T-cell (primary cell): ENCODE results near the gene MEFV. TPM values are rescaled to one million over a fixed set of nuclear protein-coding genes. Genes with fewer than 3 reads are reported as not detected.
"Not testable (repeated sequence)": the region's sequence is repeated elsewhere in the genome, so short reads cannot be mapped to it uniquely, and the experiment has no call there.

Experiments
- ATAC-seq, 4 experiments: fragments of 200-7000 bp in 3 of 4; fragments of 150-1000 bp in 1 of 4; cut with Tn5 transposase; replicated peaks in 1 of 4; 1 replicate in 3 of 4; 2 replicates in 1 of 4; pipeline ENCODE4 v1.10.0; 2021; ENCODE audit warnings: moderate library complexity in 3 of 4, mild to moderate bottlenecking in 2 of 4, moderate number of reproducible peaks in 1 of 4
- CTCF ChIA-PET, 2 donors: fragments of 300-600 bp; sonication (Branson Sonifier 250); formaldehyde crosslinking; loops; one replicate each; lab custom pipeline; 2022; ENCODE audit warnings: antibody characterized with exemption in 2 of 2; lab: Charles Lee
- POLR2A ChIA-PET, 2 donors: fragments of 300-600 bp; sonication (Branson Sonifier 250); formaldehyde crosslinking; loops; one replicate each; lab custom pipeline; 2022; ENCODE audit warnings: antibody characterized with exemption in 2 of 2; lab: Charles Lee
- DNase-seq, 35 experiments: peaks; one replicate each; pipeline versions ENCODE4 v3.0.0 to v3.0.0-alpha.2; 2013 to 2023
- H3K27ac ChIP-seq: one replicate; pipeline ENCODE4 v1.5.1; 2013; ENCODE audit warnings: low read length
- H3K27me3 ChIP-seq, 2 experiments: replicated peaks in 1 of 2; 1 replicate in 1 of 2; 2 replicates in 1 of 2; pipeline versions ENCODE4 v1.6.1 to v1.7.0; 2013; ENCODE audit warnings: low read length in 1 of 2, mixed read lengths in 1 of 2; ENCODE audit not compliant: control insufficient read depth in 2 of 2, insufficient read depth in 2 of 2; ENCODE audit errors: extremely low read depth in 1 of 2
- H3K36me3 ChIP-seq, 2 donors: 1 replicate in 1 of 2; 2 replicates in 1 of 2; pipeline versions ENCODE4 v1.6.1 to v1.7.0; 2013; ENCODE audit warnings: low read length in 1 of 2; ENCODE audit not compliant: control insufficient read depth in 2 of 2, insufficient read depth in 1 of 2; ENCODE audit errors: extremely low read depth in 1 of 2
- H3K4me1 ChIP-seq, 2 experiments: 1 replicate in 1 of 2; 2 replicates in 1 of 2; pipeline versions ENCODE4 v1.6.1 to v1.7.0; 2013; ENCODE audit warnings: low read length in 2 of 2, mixed read lengths in 1 of 2; ENCODE audit not compliant: insufficient read depth in 2 of 2, control insufficient read depth in 1 of 2; ENCODE audit errors: extremely low read depth in 1 of 2
- H3K4me3 ChIP-seq, 2 donors: 1 replicate in 1 of 2; 2 replicates in 1 of 2; pipeline versions ENCODE4 v1.5.1 to v1.7.0; 2013; ENCODE audit warnings: mild to moderate bottlenecking in 2 of 2, low read length in 1 of 2, moderate library complexity in 1 of 2; ENCODE audit not compliant: control insufficient read depth in 1 of 2; ENCODE audit errors: extremely low read depth in 1 of 2
- H3K9me3 ChIP-seq: 2 replicates; pipeline ENCODE4 v1.7.0; 2013
- H3K27ac Mint-ChIP-seq, 2 donors: one replicate each; pipeline ENCODE4 v1.8.0; 2020 to 2021; ENCODE audit warnings: mild to moderate bottlenecking in 2 of 2, mixed read lengths in 2 of 2
- H3K27me3 Mint-ChIP-seq, 2 donors: one replicate each; pipeline ENCODE4 v1.8.0; 2021 to 2022; ENCODE audit warnings: mixed read lengths in 2 of 2
- H3K36me3 Mint-ChIP-seq: one replicate; pipeline ENCODE4 v1.8.0; 2021; ENCODE audit warnings: mixed read lengths
- H3K4me1 Mint-ChIP-seq, 3 donors: one replicate each; pipeline ENCODE4 v1.8.0; 2020 to 2022; ENCODE audit warnings: mixed read lengths in 3 of 3, mild to moderate bottlenecking in 1 of 3
- H3K4me3 Mint-ChIP-seq, 3 donors: one replicate each; pipeline ENCODE4 v1.8.0; 2020 to 2022; ENCODE audit warnings: mild to moderate bottlenecking in 3 of 3, mixed read lengths in 3 of 3, moderate library complexity in 3 of 3
- H3K9me3 Mint-ChIP-seq, 3 donors: one replicate each; pipeline ENCODE4 v1.8.0; 2020 to 2022; ENCODE audit warnings: mixed read lengths in 3 of 3
- WGBS: methylation state at CpG from one replicate; pipeline ENCODE4 v1.1.5; 2013; ENCODE audit warnings: missing lambda C conversion rate; ENCODE audit not compliant: insufficient coverage; 5-methylcytosine and 5-hydroxymethylcytosine counted together
- total RNA-seq, 35 experiments: library from RNA in 6 of 35; stranded (reverse) in 6 of 35; fragments of 120-200 nt in 1 of 35; gene quantifications; one replicate each; pipeline versions ENCODE4 v1.2.1 to v1.2.4 and lab custom pipeline; 2013 to 2026

MEFV gene
- total RNA-seq, 5 donors from 2014 or later (not counting 1 experiment from before 2014, with no cell fraction given), result 0.10 to 0.38 (median 0.19) TPM; not detected in 1

GRCh38 chr16:3207086-3207953 lies 49.1 kb downstream of the MEFV start:
- POLR2A ChIA-PET, result interaction anchor here in 1 of 2 donors (0.6 kb wide), 1 partner anchor 10 kb away, joined by 4 read pairs; no protein-coding TSS in a partner anchor
- Mint-ChIP-seq H3K9me3 (peaks cover 0 to 16% (median 9%) of the 10 kb centered on the region in 3 donors), H3K27ac (no peak overlapping the region), H3K4me3 (no peak overlapping the region), H3K27me3 (peaks cover 4 to 12% of the 10 kb centered on the region in 2 donors), H3K36me3 (peaks cover 4% of the 10 kb centered on the region), H3K4me1 (peaks cover 0 to 7% (median 5%) of the 10 kb centered on the region in 3 donors)
- no peak overlapping the region for H3K4me3 ChIP-seq
- WGBS, result 84% methylated on average over 9 of the region's 19 CpGs
- no peak overlapping the region for H3K27ac ChIP-seq
- CTCF ChIA-PET, result interaction anchor here (0.7 kb wide), 2 partner anchors 16 to 39 kb away, joined by 3 to 4 read pairs; no protein-coding TSS in a partner anchor
- H3K27me3 ChIP-seq, result peaks cover 0 to 3% of the 10 kb centered on the region in 2 experiments
- H3K9me3 ChIP-seq, result no peaks in the 10 kb centered on the region
- no peaks in the 10 kb centered on the region for H3K36me3 ChIP-seq
- DNase-seq, result no peak
- no peaks in the 10 kb centered on the region for H3K4me1 ChIP-seq
- no peak for ATAC-seq

GRCh38 chr16:3205939-3206338 lies 50.5 kb downstream of the MEFV start:
- H3K36me3 Mint-ChIP-seq, H3K27me3 ChIP-seq, H3K27ac Mint-ChIP-seq, ATAC-seq, H3K36me3 ChIP-seq, DNase-seq, H3K27ac ChIP-seq, CTCF ChIA-PET, H3K4me3 Mint-ChIP-seq, H3K4me1 Mint-ChIP-seq, H3K4me1 ChIP-seq, H3K4me3 ChIP-seq, H3K9me3 ChIP-seq: not testable (repeated sequence)
- POLR2A ChIA-PET, result interaction anchor here in 1 of 2 donors (0.5 kb wide), 1 partner anchor 9 kb away, joined by 5 read pairs; no protein-coding TSS in a partner anchor
- peaks cover 4 to 12% of the 10 kb centered on the region in 2 donors for H3K27me3 Mint-ChIP-seq
- WGBS, result 60% methylated on average over 2 of the region's 3 CpGs
- peaks cover 0 to 16% (median 9%) of the 10 kb centered on the region in 3 donors for H3K9me3 Mint-ChIP-seq

GRCh38 chr16:3202903-3203539 lies 53.4 kb downstream of the MEFV start:
- POLR2A ChIA-PET, result no interaction called here
- 60% methylated on average over 1 of the region's 6 CpGs for WGBS
- no peaks in the 10 kb centered on the region for H3K36me3 ChIP-seq
- no peak overlapping the region for H3K4me3 ChIP-seq
- peaks cover 0 to 2% (median 0%) of the 10 kb centered on the region in 3 donors for H3K4me1 Mint-ChIP-seq
- H3K9me3 ChIP-seq, result no peaks in the 10 kb centered on the region
- no peaks in the 10 kb centered on the region for H3K4me1 ChIP-seq
- H3K27me3 Mint-ChIP-seq, result peaks cover 11 to 12% of the 10 kb centered on the region in 2 donors
- H3K4me3 Mint-ChIP-seq, result no peak overlapping the region
- CTCF ChIA-PET, result interaction anchor here in 1 of 2 donors (0.5 kb wide), 1 partner anchor 13 kb away, joined by 4 read pairs; no protein-coding TSS in a partner anchor
- no peak overlapping the region for H3K27ac Mint-ChIP-seq
- no peak for DNase-seq
- H3K27ac ChIP-seq, result no peak overlapping the region
- ATAC-seq, result no peak
- peaks cover 0 to 4% of the 10 kb centered on the region in 2 experiments for H3K27me3 ChIP-seq
- H3K9me3 Mint-ChIP-seq, result peaks cover 0 to 16% (median 9%) of the 10 kb centered on the region in 3 donors
- peaks cover 4% of the 10 kb centered on the region for H3K36me3 Mint-ChIP-seq

GRCh38 chr16:3198334-3199072 lies 57.9 kb downstream of the MEFV start:
- POLR2A ChIA-PET, result interaction anchor here in 1 of 2 donors (0.6 kb wide), 1 partner anchor 19 kb away, joined by 4 read pairs; no protein-coding TSS in a partner anchor
- no peaks in the 10 kb centered on the region for H3K4me1 ChIP-seq
- no peaks in the 10 kb centered on the region for H3K9me3 Mint-ChIP-seq
- H3K4me3 ChIP-seq, result no peak overlapping the region
- no peak overlapping the region for H3K4me3 Mint-ChIP-seq
- H3K9me3 ChIP-seq, result no peaks in the 10 kb centered on the region
- peaks cover 4 to 40% of the 10 kb centered on the region in 2 experiments for H3K27me3 ChIP-seq
- ATAC-seq (no peak), DNase-seq (no peak)
- H3K27me3 Mint-ChIP-seq, result peaks cover 17 to 38% of the 10 kb centered on the region in 2 donors
- H3K27ac ChIP-seq, result no peak overlapping the region
- peaks cover 0 to 9% (median 6%) of the 10 kb centered on the region in 3 donors for H3K4me1 Mint-ChIP-seq
- no peak overlapping the region for H3K27ac Mint-ChIP-seq
- H3K36me3 Mint-ChIP-seq, result no peaks in the 10 kb centered on the region
- WGBS, result 96% methylated on average over 5 of the region's 13 CpGs
- no peaks in the 10 kb centered on the region for H3K36me3 ChIP-seq
- CTCF ChIA-PET, result interaction anchor here (0.5 to 0.6 kb wide), 2 partner anchors 23 to 188 kb away, joined by 3 to 5 read pairs; no protein-coding TSS in a partner anchor

GRCh38 chr16:3197694-3198333 lies 58.6 kb downstream of the MEFV start:
- H3K36me3 ChIP-seq, H3K36me3 Mint-ChIP-seq, H3K4me1 Mint-ChIP-seq, H3K4me3 Mint-ChIP-seq, H3K9me3 Mint-ChIP-seq, H3K4me1 ChIP-seq, ATAC-seq, H3K27ac Mint-ChIP-seq, DNase-seq, H3K9me3 ChIP-seq, POLR2A ChIA-PET, H3K4me3 ChIP-seq, H3K27ac ChIP-seq: not testable (repeated sequence)
- H3K27me3 ChIP-seq, result peaks cover 6 to 47% of the 10 kb centered on the region in 2 experiments
- CTCF ChIA-PET, result interaction anchor here in 1 of 2 donors (0.5 kb wide), 1 partner anchor 24 kb away, joined by 3 read pairs; no protein-coding TSS in a partner anchor
- WGBS, result 75% methylated on average over 3 of the region's 3 CpGs
- peaks cover 17 to 44% of the 10 kb centered on the region in 2 donors for H3K27me3 Mint-ChIP-seq
